Dedifferentiated amniotic fluid mesenchymal stem cell (primary cell): ENCODE measurements around the gene TREML2.
"Not testable (repeated sequence)": the region's sequence is repeated elsewhere in the genome, so short reads cannot be mapped to it uniquely, and the experiment has no call there.

Experiments used
- DNase-seq: peaks from one replicate; pipeline ENCODE4 v3.0.0-alpha.2; 2016; ENCODE audit errors: extremely low spot score

TREML2 gene

GRCh38 chr6:41200901-41201763 lies at the start of gene TREML2:
Gene TREML2 (minus strand): TSS chr6:41201149. CDS start chr6:41201008, 141 bp downstream.
- no peak for DNase-seq

DNA sequence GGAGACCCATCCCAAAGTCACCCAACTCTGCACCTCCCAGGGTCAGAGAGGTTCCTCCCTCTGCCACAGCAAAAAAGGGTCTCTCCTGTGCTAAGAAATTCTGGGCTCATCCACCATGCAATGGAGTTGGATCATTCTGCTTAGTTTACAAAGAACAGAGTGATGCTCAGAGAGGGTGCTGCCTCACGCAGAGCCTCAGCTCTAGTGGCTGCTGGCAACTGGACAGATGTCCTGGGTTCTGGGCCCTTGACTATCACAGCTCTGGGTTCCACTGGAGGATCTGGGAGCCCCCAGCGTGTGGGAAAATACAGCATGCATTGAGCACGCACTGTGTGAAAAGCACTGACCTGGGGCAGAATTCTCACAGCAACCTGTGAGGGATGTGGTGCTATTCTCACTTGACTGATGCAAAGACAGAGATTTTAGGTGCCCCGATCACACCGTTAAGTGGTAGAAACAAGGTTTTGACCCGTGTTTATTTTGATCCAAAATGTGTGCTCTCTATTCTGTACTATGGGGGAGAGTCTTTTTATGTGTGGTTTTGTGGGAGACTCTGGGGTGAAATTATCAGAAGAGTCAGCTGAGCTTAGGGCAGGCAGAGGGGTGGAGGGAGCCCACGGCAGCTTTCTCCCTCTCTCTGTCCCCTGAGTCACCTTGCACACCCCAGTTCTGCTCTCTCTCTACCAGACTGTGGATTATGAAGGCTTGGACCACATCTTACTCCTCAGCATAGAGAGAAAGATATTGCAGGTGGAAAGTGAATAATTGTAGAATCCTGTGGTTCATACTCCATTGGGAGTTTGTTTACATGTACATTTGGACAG lies 47.1 kb upstream of the TREML2 start:
- no peak for DNase-seq

DNA sequence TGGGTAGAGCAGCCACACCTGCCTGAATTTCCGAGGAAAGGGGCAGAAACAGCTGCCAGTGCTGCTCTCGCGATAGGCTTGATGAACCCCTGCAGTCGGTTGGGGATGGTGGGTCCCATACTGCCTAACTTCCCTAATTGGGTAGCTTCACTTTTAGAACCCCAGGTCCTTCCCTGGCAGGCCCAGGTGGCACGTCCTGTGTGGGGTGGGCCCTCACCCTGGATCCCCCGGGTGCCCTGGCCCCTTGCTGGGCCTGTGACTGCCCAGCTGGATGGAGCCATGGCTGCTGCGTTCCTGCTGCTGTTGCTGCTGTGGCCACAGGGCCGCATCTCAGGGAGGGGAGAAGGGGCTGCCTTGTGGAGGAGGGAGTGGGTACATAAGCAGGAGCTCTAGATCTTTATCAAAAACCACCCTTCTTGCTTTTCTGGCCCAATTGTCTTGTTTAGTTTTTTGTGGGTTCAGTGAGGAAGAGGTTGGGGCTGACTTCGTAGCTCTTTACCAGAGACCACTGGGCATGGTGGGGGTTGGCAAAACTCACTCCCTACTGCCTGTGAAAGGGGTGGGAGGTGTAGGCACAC lies 46.4 kb upstream of the TREML2 start:
- no peak for DNase-seq

GRCh38 chr6:41246529-41246928 lies 45.6 kb upstream of the TREML2 start:
- DNase-seq: not testable (repeated sequence)

- DNase-seq: no peak
These were observed 38.7 kb upstream of the TREML2 start for GRCh38 chr6:41239467-41240159.

DNA sequence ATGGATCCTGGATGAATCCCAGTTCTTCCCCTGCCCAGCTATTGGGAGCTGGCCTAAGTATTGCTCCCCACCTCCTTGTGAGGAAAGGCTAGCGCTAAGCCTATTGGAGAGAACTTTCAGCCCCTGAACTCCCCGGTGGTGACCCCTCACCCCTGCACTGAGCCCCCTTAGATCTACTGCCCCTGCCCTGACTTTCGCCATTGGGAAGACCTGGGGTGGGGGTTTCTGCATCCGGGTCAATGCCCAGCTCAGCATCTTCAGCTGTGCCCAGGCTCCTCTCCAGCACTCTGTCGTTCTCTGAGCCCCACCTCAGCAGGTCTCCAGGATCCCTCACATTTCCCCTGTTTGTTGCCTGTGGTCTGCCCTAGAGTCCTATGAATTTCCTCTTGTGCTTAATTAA lies 36.2 kb upstream of the TREML2 start:
- no peak for DNase-seq

GRCh38 chr6:41236276-41236675 lies 35.3 kb upstream of the TREML2 start:
- no peak for DNase-seq

- no peak for DNase-seq
These were observed 31.7 kb upstream of the TREML2 start for GRCh38 chr6:41232667-41233066.

GRCh38 chr6:41231246-41231645 lies 30.3 kb upstream of the TREML2 start:
- no peak for DNase-seq

DNA sequence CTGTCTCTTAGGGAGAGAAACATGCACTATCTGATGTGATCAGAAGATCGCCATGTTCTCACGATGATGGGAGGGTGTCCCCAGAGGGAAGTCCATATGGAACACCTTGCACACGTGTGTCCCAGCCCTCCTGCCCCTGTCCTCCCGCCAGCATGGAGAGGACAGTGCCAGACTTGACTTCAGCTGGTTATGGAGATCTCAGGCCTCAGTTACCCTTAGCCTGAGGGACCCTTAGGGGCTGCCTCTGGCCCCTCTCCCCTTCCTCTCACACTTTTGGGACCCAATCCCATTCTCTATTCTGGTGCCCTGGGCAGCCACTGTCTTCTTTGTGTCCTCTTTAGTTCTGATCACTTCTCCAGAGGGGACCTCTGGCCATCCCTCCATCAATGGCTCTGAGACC lies 28.8 kb upstream of the TREML2 start:
- no peak for DNase-seq

GRCh38 chr6:41228616-41229015 lies 27.7 kb upstream of the TREML2 start:
- no peak for DNase-seq

- DNase-seq: no peak
These were observed 27.1 kb upstream of the TREML2 start, which contains the start of gene TREML4 for GRCh38 chr6:41228096-41228495. Gene TREML4 (plus strand): TSS chr6:41228349. CDS start chr6:41228428, 79 bp downstream.

DNA sequence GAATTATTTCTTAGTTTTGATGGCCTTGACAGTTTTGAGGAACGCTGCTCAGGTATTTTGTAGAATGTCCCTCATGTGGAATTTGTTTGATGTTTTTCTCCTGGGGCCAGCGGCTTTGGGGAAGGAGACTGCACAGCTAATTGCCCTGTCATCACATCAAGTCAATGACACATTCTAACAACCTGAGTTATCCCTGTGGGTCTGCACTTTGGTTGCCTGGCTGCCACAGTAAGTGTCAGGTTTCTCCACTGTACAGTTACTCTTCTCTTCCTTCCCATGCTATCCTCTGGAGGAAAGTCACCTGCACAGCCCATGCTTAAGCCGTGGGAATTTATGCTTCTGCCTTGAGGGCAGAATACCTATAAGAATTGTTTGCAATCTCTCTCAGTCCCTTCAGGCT lies 25.8 kb upstream of the TREML2 start:
- DNase-seq: no peak

DNA sequence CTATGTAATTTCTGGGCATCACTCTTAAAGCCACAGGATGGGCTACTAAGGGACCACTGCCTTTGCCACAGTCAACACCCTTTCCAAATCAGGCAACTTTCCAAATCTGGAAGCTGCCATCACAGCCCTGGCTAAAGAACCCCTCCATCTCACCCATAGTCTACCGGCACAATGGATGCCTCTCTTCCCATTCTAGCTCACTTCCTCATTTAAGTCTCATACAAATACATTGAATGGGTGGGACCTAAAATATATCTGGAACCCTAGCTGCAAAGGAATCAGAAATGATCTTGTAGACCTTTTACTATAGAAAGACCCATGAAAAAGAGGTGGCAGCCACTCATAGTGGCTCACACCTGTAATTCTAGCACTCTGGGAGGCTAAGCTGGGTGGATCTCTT lies 23.9 kb upstream of the TREML2 start:
- no peak for DNase-seq

DNA sequence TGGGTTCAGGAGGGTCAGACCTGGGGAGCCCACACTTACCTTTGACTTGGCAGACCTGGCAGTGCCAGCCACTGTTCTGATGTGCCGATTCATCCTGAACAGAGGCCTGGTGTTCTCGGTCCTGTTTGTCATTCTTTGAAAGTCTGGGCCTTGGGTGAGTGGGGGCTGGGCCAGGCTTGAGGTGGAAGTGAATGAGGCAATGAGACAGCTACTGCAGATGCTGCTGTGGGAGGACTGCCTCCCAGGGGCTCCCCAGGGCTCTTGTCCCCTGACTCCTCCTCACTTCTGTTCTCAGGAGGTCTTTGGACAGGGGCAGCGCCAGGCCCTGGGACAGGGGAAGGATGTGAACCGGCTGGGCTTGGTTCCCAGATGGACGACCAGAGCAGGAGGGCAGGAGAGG lies 21.6 kb upstream of the TREML2 start:
- no peak for DNase-seq

GRCh38 chr6:41222045-41222444 lies 21.1 kb upstream of the TREML2 start:
- DNase-seq: no peak

- DNase-seq: no peak
These were observed 15.7 kb upstream of the TREML2 start for GRCh38 chr6:41216616-41217015.

DNA sequence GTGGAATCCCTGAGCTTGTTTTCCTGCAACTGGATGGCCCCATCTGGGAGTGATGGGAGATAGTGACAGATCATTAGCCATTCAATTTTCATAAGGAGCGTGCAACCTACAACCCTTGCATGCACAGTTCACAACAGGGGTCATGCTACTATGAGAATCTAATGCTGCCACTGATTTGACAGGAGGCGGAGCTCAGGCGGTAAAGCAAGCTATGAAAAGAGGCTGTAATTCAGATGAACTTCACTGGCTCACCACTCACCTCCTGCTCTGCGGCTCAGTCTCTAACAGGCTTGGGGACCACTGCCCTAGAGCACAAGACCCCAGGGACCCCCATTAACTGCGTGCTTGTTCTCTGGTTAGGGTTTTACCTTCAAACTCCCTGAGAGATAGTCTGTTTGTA lies 14.8 kb upstream of the TREML2 start:
- DNase-seq: no peak

DNA sequence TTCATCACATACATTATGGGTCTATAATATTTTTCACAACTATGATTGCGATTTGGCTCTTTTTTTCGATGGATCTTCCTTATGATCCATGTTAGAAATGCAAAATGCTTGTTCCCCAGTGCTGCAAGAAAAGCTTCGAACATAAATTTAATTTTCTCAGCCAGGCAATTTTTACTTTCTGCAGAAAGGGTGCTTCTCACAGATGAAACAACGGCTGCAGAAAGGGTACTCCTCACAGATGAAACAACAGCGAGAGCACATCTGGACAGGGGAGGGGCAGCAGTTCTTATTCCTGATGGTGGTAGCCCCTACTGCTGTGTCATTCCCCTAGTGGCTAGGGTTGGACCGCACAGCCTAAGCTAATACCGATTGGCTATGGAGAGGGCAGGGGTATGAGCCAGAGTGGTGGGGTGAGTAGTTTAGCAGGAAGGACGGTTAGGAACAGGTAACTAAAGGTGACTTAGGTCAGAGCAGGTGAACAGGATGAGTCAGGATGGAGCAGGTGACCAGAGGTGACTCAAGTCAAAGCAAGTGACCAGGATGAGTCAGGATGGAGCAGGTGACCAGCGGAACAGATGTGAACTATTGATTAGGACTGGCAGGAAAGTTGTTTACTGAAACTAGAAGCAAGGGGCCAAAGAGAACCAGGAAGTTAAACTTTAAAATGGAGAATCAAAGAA lies 13.8 kb upstream of the TREML2 start:
- no peak for DNase-seq

DNA sequence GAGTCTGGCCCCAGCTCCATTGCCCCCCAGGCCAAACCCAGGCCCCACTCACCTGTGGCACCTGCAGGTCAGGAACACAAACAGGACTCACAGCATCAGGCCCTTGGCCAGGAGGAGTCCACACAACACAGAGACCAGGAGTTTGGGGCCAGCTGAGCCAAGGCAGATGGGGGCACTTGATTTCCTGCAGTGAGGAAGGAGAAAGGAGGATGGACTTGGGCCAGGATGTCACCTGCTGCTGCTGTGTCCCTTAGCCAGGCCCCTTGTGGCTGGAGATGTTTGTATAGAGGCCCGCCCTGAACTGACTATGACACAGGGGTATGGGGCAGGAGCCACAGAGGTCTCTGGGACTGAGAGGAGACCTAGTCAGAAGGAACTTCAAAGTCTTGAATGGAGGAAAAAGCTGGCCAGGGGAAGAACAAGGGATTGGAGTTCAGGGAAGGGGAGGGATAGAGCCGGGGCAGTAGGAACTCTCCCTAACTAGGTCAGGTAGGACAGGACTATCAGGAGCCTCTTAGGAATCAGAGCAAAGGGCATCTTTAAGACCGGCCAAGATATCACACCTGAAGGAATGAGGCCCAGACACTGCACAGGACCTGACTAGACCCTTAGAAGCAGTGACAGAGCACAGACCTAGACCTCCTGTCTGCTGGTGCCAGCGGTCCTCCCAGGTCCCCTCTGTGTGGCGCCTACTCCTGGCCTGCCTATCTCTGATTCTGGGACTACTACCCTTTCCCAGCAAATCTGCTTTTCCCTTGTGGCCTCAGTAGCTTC lies 8.8 kb upstream of the TREML2 start:
- DNase-seq: no peak
